K562 (cell line): ENCODE results near the gene SNCG. TPM values are rescaled to one million over a fixed set of nuclear protein-coding genes. Genes with fewer than 3 reads are reported as not detected.
A peak's percentile ranks its signal among the peaks of the same experiment; 100 is the strongest.

Source experiments
- ATAC-seq: fragments of 200-7000 bp; cut with Tn5 transposase; 3 replicates; pipeline ENCODE4 v1.9.1; 2020; ENCODE audit warnings: moderate library complexity
- BruUV-seq: library from RNA; stranded (reverse); fragments of 400-500 nt; replicated peaks from 2 replicates; lab custom pipeline; 2021; lab: Mats Ljungman, UMichigan
- CTCF ChIA-PET: fragments of 300-600 bp; formaldehyde crosslinking; extraction: SDS; loops from one replicate; lab custom pipeline; 2021; ENCODE audit warnings: low intra/inter-chr PET ratio; lab: Yijun Ruan, JAX
- POLR2A ChIA-PET: fragments of 300-600, 350-650 bp; sonication (Branson Sonifier 250); formaldehyde crosslinking; extraction: SDS; loops from one replicate; lab custom pipeline; 2021; ENCODE audit warnings: antibody characterized with exemption, inconsistent platforms; lab: Yijun Ruan, JAX
- DNase-seq, 4 experiments: peaks; one replicate each; pipeline versions ENCODE4 v3.0.0 to v3.0.0-alpha.2; 2011 to 2018; ENCODE audit warnings: low spot score in 3 of 4, mixed read lengths in 3 of 4; ENCODE audit errors: extremely low read depth in 1 of 4
- FAIRE-seq: peaks from 2 replicates; lab custom pipeline; 2011; peaks lifted over from hg19 to GRCh38; lab: Jason Lieb, UNC
- H2AFZ ChIP-seq: 2 replicates; pipeline ENCODE4 v1.6.0; 2011; ENCODE audit warnings: low read depth, low read length, control low read depth, inconsistent platforms
- H3K27ac ChIP-seq: fragments of 200-600 bp; 3 replicates; pipeline ENCODE4 v1.8.0; 2011; ENCODE audit warnings: low read depth, mild to moderate bottlenecking, control low read depth, inconsistent platforms, low read length, moderate library complexity, mixed read lengths; ENCODE audit errors: extremely low read depth
- H3K27me3 ChIP-seq, 2 experiments: fragments of 300-600 bp in 1 of 2; 2 replicates in 1 of 2; 3 replicates in 1 of 2; pipeline versions ENCODE4 v1.6.0 to v1.8.0; 2011; ENCODE audit warnings: inconsistent platforms in 2 of 2, low read length in 2 of 2, mild to moderate bottlenecking in 1 of 2, mixed read lengths in 1 of 2, moderate library complexity in 1 of 2; ENCODE audit not compliant: control insufficient read depth in 2 of 2, insufficient read depth in 2 of 2
- H3K36me3 ChIP-seq: fragments of 300-600 bp; 3 replicates; pipeline ENCODE4 v1.8.0; 2011; ENCODE audit warnings: mild to moderate bottlenecking, low read length, inconsistent platforms; ENCODE audit not compliant: control insufficient read depth, insufficient read depth
- H3K4me1 ChIP-seq, 2 experiments: fragments of 200-600 bp in 1 of 2; replicated peaks in 1 of 2; 2 replicates in 1 of 2; 3 replicates in 1 of 2; pipeline versions ENCODE4 v1.5.1 to v1.8.0; 2011; ENCODE audit warnings: inconsistent platforms in 2 of 2, low read length in 2 of 2, mild to moderate bottlenecking in 1 of 2, mixed read lengths in 1 of 2, moderate library complexity in 1 of 2; ENCODE audit not compliant: control insufficient read depth in 2 of 2, insufficient read depth in 2 of 2
- H3K4me2 ChIP-seq: 2 replicates; pipeline ENCODE4 v1.6.1; 2011; ENCODE audit warnings: low read length, control low read depth, inconsistent platforms, mixed read lengths; ENCODE audit not compliant: insufficient read depth
- H3K4me3 ChIP-seq: fragments of 200-600 bp; sonication (generic), shearing (Covaris generic); 2 replicates; pipeline ENCODE4 v1.5.1; 2016; ENCODE audit warnings: control low read depth, inconsistent platforms
- H3K79me2 ChIP-seq: fragments of 200-600 bp; 3 replicates; pipeline ENCODE4 v1.8.0; 2011; ENCODE audit warnings: low read length, inconsistent platforms; ENCODE audit not compliant: control insufficient read depth, insufficient read depth
- H3K9ac ChIP-seq, 2 experiments: 2 replicates each; pipeline versions ENCODE4 v1.6.0 to v1.6.1; 2011; ENCODE audit warnings: low read depth in 2 of 2, low read length in 2 of 2, control low read depth in 1 of 2, inconsistent platforms in 1 of 2, mild to moderate bottlenecking in 1 of 2, mixed read lengths in 1 of 2; ENCODE audit not compliant: insufficient read depth in 1 of 2
- H3K9me1 ChIP-seq: one replicate; pipeline ENCODE4 v1.6.0; 2011; ENCODE audit warnings: inconsistent platforms, mild to moderate bottlenecking, low read length, moderate library complexity; ENCODE audit not compliant: control insufficient read depth, insufficient read depth
- H3K9me3 ChIP-seq: replicated peaks from 2 replicates; pipeline ENCODE4 v1.5.1; 2011; ENCODE audit warnings: low read depth, low read length, inconsistent platforms; ENCODE audit not compliant: control insufficient read depth, insufficient read depth
- H4K20me1 ChIP-seq: replicated peaks from 2 replicates; pipeline ENCODE4 v1.6.1; 2011; ENCODE audit warnings: low read length, inconsistent platforms, mixed read lengths; ENCODE audit not compliant: control insufficient read depth, insufficient read depth
- ATF2 ChIP-seq: sonication (generic); formaldehyde crosslinking; IDR thresholded peaks from 2 replicates; pipeline ENCODE4 v1.8.1; 2022; ENCODE audit warnings: missing genetic modification reagents
- CREBBP ChIP-seq: IDR thresholded peaks from one replicate; pipeline ENCODE4 v1.6.1; 2012; ENCODE audit warnings: low read depth, mild to moderate bottlenecking, control low read depth, inconsistent platforms, low read length
- CTBP1 ChIP-seq: fragments of 450-650 bp; IDR thresholded peaks from 2 replicates; pipeline ENCODE4 v1.6.1; 2016; ENCODE audit warnings: borderline replicate concordance
- GTF2E2 ChIP-seq: fragments of 200-800 bp; sonication (Bioruptor generic); IDR thresholded peaks from 2 replicates; pipeline ENCODE4 v1.6.1; 2016; ENCODE audit warnings: missing genetic modification characterization, missing compliant biosample characterization
- HMGXB4 ChIP-seq: sonication (generic); formaldehyde crosslinking; IDR thresholded peaks from 2 replicates; pipeline ENCODE4 v1.8.1; 2023; ENCODE audit warnings: mild to moderate bottlenecking, missing genetic modification reagents
- MBD1 ChIP-seq: fragments of 250-450 bp; sonication (Bioruptor Pico); IDR thresholded peaks from 2 replicates; pipeline ENCODE4 v1.8.0; 2022; ENCODE audit warnings: inconsistent platforms
- RBM15 ChIP-seq: fragments of 200-400 bp; formaldehyde crosslinking; IDR thresholded peaks from 2 replicates; pipeline ENCODE4 v1.6.1; 2018; ENCODE audit warnings: mild to moderate bottlenecking, low read length, moderate library complexity; ENCODE audit not compliant: insufficient read depth
- RBM39 ChIP-seq: fragments of 200-400 bp; formaldehyde crosslinking; optimal IDR thresholded peaks from 2 replicates; pipeline ENCODE3; 2018; ENCODE audit warnings: low read depth, low read length
- SAFB ChIP-seq: fragments of 200-400 bp; formaldehyde crosslinking; IDR thresholded peaks from 2 replicates; pipeline ENCODE4 v1.6.1; 2017; ENCODE audit warnings: low read depth, low read length, borderline replicate concordance
- TBP ChIP-seq: optimal IDR thresholded peaks from 2 replicates; pipeline ENCODE3; 2011; ENCODE audit warnings: low read depth, low read length, improper control_type of control experiment
- TGIF2 ChIP-seq: sonication (generic); formaldehyde crosslinking; IDR thresholded peaks from 2 replicates; pipeline ENCODE4 v1.8.1; 2022; ENCODE audit warnings: mild to moderate bottlenecking, missing genetic modification reagents, moderate library complexity
- ZNF217 ChIP-seq: sonication (generic); formaldehyde crosslinking; IDR thresholded peaks from 2 replicates; pipeline ENCODE4 v1.8.0; 2022; ENCODE audit warnings: mild to moderate bottlenecking, missing genetic modification reagents
- ZNF224 ChIP-seq: sonication (generic); formaldehyde crosslinking; IDR thresholded peaks from 2 replicates; pipeline ENCODE4 v1.8.0; 2022; ENCODE audit warnings: mild to moderate bottlenecking, missing genetic modification reagents
- ZNF324 ChIP-seq: fragments of 250-450 bp; sonication (Bioruptor Pico); IDR thresholded peaks from 2 replicates; pipeline ENCODE4 v1.4.0; 2020; ENCODE audit warnings: mild to moderate bottlenecking
- ZNF449 ChIP-seq: fragments of 250-450 bp; sonication (Bioruptor Pico); IDR thresholded peaks from 2 replicates; pipeline ENCODE4 v1.8.0; 2022; ENCODE audit warnings: moderate library complexity, mild to moderate bottlenecking, inconsistent platforms
- ZNF584 ChIP-seq: fragments of 200-800 bp; sonication (Bioruptor generic); IDR thresholded peaks from 2 replicates; pipeline ENCODE4 v1.6.1; 2016; ENCODE audit warnings: low read depth, mild to moderate bottlenecking, missing genetic modification characterization, missing compliant biosample characterization
- ZNF778 ChIP-seq: fragments of 450-650 bp; formaldehyde crosslinking; IDR thresholded peaks from 2 replicates; pipeline ENCODE4 v1.4.0; 2020; ENCODE audit warnings: mild to moderate bottlenecking, moderate library complexity
- in situ Hi-C: fragments of 300-500 bp; cut with MboI; formaldehyde crosslinking; loops from 4 replicates; pipeline ENCODE4 v1.15.0; 2018; ENCODE audit warnings: inconsistent platforms, mixed read lengths
- intact Hi-C: fragments of 100-400 bp; cut with micrococcal nuclease; formaldehyde crosslinking; loops from 2 replicates; pipeline ENCODE4 v1.14.2; 2022
- polyA plus RNA-seq, 8 experiments: library from polyadenylated mRNA; depleted of rRNA in 4 of 8; stranded (reverse) in 5 of 8; unstranded in 3 of 8; fragments of >200 nt; fragmentation: Nextera tagmentation in 2 of 8; fragmentation: Illumina TruSeq in 1 of 8; extraction: Ambion mirVana in 2 of 8; extraction: Trizol in 1 of 8; gene quantifications; 2 replicates each; pipeline versions ENCODE4 v1.2.1 to v1.2.3, GENCODE V29; 2011 to 2014; ENCODE audit warnings: inconsistent platforms in 1 of 8, missing spikeins in 1 of 8
- total RNA-seq, 7 experiments: library from RNA; depleted of rRNA in 6 of 7; stranded (reverse); fragments of >200 nt in 6 of 7; fragmentation: Illumina TruSeq in 2 of 7; extraction: Trizol in 2 of 7; gene quantifications; 2 replicates each; pipeline versions ENCODE4 v1.2.1 to v1.2.3, GENCODE V29; 2011 to 2021; ENCODE audit warnings: low replicate concordance in 1 of 7

Gene SNCG
- total and polyA plus RNA-seq, 9 of the 15 experiments (the other 6 are each of a cell fraction or from before 2014, with no cell fraction given) = 9.8 to 146 (median 93.6) TPM

GRCh38 chr10:86991362-86991761 lies 33.0 kb downstream of the SNCG start (continued):
- TF ChIP-seq ZNF449 (CRISPR knock-in tag) = peak; percentile 58; the same call in 1 of the 2 replicates

GRCh38 chr10:86992456-86992855 lies 34.1 kb downstream of the SNCG start:
- no peak overlapping the region for H3K4me3 ChIP-seq
- H3K27me3 ChIP-seq = no peaks in the 10 kb centered on the region
- no peak overlapping the region for H3K4me2 ChIP-seq
- intact Hi-C loops (no loop called here), in situ Hi-C loops (no loop called here)
- ATAC-seq (no peak), FAIRE-seq (no peak), DNase-seq (no peak)
- POLR2A ChIA-PET = no interaction called here
- no peaks in the 10 kb centered on the region for H3K9me3 ChIP-seq
- no TSS peak for BruUV-seq
- H2AFZ ChIP-seq = no peak overlapping the region
- H3K27ac ChIP-seq = no peak overlapping the region
- H3K4me1 ChIP-seq = no peaks in the 10 kb centered on the region; a peak in 1 of 5 replicates
- H4K20me1 ChIP-seq = no peaks in the 10 kb centered on the region
- no peak overlapping the region for H3K9ac ChIP-seq
- CTCF ChIA-PET = no interaction called here
- H3K79me2 ChIP-seq = no peaks in the 10 kb centered on the region
- no peaks in the 10 kb centered on the region for H3K36me3 ChIP-seq
- H3K9me1 ChIP-seq = no peaks in the 10 kb centered on the region
- TF ChIP-seq HMGXB4 (CRISPR knock-in tag) = no peak
- no peak for TF ChIP-seq ZNF324
- no peak for TF ChIP-seq GTF2E2
- TF ChIP-seq MBD1 (CRISPR knock-in tag) = no peak
- no peak for TF ChIP-seq ZNF224 (CRISPR knock-in tag)
- no peak for TF ChIP-seq ZNF584 (CRISPR knock-in tag)
- TF ChIP-seq ZNF217 (CRISPR knock-in tag) = no peak
- TF ChIP-seq RBM39 = no peak
- TF ChIP-seq TBP = no peak
- TF ChIP-seq ZNF778 = no peak
- no peak for TF ChIP-seq ATF2 (CRISPR knock-in tag)
- no peak for TF ChIP-seq CREBBP
- no peak for TF ChIP-seq SAFB
- no peak for TF ChIP-seq TGIF2 (CRISPR knock-in tag)
- TF ChIP-seq CTBP1 = no peak
- no peak for TF ChIP-seq RBM15
